Esophagus muscularis mucosa (tissue), 4 donors: ENCODE measurements around the gene TBC1D16.

Source experiments
- CTCF ChIP-seq, 3 experiments: fragments of 200-600 bp in 2 of 3; fragments of 450-650 bp in 1 of 3; sonication (generic) in 2 of 3; IDR thresholded peaks; one replicate each; pipeline ENCODE4 v1.5.1; 2017 to 2019; ENCODE audit warnings: antibody characterized with exemption in 3 of 3, mild to moderate bottlenecking in 2 of 3, moderate library complexity in 1 of 3
- EP300 ChIP-seq: sonication (generic); formaldehyde crosslinking; IDR thresholded peaks from one replicate; pipeline ENCODE4 v1.6.1; 2017; ENCODE audit warnings: antibody characterized with exemption
- POLR2AphosphoS5 ChIP-seq, 2 donors: sonication (generic); formaldehyde crosslinking; IDR thresholded peaks; one replicate each; pipeline ENCODE4 v1.6.1; 2017; ENCODE audit warnings: antibody characterized with exemption in 2 of 2

- TF ChIP-seq CTCF (IDR thresholded peaks at IDR 0.05) (no peak), EP300 (no peak), POLR2AphosphoS5 (IDR thresholded peaks at IDR 0.05) (no peak)
Measured at GRCh38 chr17:79995696-79996095, 40.0 kb downstream of the TBC1D16 start.
